ENCODE results near the gene MAP3K14. TPM values are rescaled to one million over a fixed set of nuclear protein-coding genes. Genes with fewer than 3 reads are reported as not detected.

The MAP3K14 gene
- total RNA-seq, 6 experiments from 2014 or later, result 5.6 to 8.8 (median 6.6) TPM

DNA sequence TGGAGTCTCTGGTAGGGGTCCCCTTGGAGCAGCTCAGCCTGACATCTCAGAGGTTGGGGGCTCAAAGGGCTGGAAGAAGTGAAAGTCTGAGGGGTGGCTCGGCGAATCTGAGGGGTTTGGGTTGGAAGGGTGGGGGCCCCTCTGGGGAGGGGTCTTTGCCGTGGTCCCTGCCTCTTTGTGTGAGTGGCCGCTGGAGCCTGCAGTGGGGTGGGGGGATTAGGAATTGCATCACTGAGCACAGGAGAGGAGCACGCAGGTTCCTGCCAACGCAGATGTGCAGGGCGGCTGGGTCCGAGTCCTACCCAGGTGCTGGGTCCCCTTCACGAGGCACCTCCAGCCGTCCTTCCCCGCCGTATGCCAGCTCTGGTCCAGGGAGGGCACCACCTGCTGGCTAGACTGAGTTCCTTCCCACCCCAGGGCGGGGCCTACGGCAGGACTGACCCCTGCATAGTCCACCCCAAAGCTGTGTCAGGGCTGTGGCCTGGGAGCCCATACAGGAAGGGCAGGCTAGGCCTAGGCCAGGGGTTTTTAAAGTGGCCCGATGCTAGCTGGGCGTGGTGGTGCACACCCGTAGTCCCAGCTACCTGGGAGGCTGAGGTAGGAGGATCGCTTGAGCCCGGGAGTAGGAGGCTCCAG is 85.2 kb downstream of the MAP3K14 start:
- peaks cover 35% of the 10 kb centered on the region for H3K4me1 Mint-ChIP-seq (ENCODE audit: low read depth)
- no peak overlapping the region for H3K27ac Mint-ChIP-seq
- DNase-seq, result no peak
- peak; percentile 61 for TF ChIP-seq CTCF (IDR thresholded peaks at IDR 0.05)
- H3K27me3 Mint-ChIP-seq (ENCODE audit: insufficient read depth), result peaks cover 6% of the 10 kb centered on the region
- no peaks in the 10 kb centered on the region for H3K36me3 Mint-ChIP-seq (ENCODE audit: low read depth)
- no peaks in the 10 kb centered on the region for H3K9me3 Mint-ChIP-seq
- no peak overlapping the region for H3K4me3 Mint-ChIP-seq

- peak; percentile 15 for DNase-seq
- peaks cover 41% of the 10 kb centered on the region for H3K4me1 Mint-ChIP-seq (ENCODE audit: low read depth)
- H3K9me3 Mint-ChIP-seq, result no peaks in the 10 kb centered on the region
- peaks cover 6% of the 10 kb centered on the region for H3K27me3 Mint-ChIP-seq (ENCODE audit: insufficient read depth)
- no peaks in the 10 kb centered on the region for H3K36me3 Mint-ChIP-seq (ENCODE audit: low read depth)
- TF ChIP-seq CTCF (IDR thresholded peaks at IDR 0.05), result no peak
- peak overlapping the region; percentile 29; the same call in 1 of the 2 replicates for H3K27ac Mint-ChIP-seq
- H3K4me3 Mint-ChIP-seq, result no peak overlapping the region
Measured at GRCh38 chr17:45230787-45231480, 85.9 kb downstream of the MAP3K14 start.

GRCh38 chr17:45230410-45230786 is 86.4 kb downstream of the MAP3K14 start:
- TF ChIP-seq CTCF (IDR thresholded peaks at IDR 0.05), result no peak
- no peak for DNase-seq
- Mint-ChIP-seq H3K4me1 (ENCODE audit: low read depth) (peaks cover 47% of the 10 kb centered on the region), H3K4me3 (no peak overlapping the region), H3K27ac (peak overlapping the region; percentile 29), H3K27me3 (ENCODE audit: insufficient read depth) (peaks cover 3% of the 10 kb centered on the region), H3K9me3 (no peaks in the 10 kb centered on the region), H3K36me3 (ENCODE audit: low read depth) (no peaks in the 10 kb centered on the region)

GRCh38 chr17:45229681-45230409 is 87.0 kb downstream of the MAP3K14 start:
- DNase-seq, result no peak
- peaks cover 51% of the 10 kb centered on the region for H3K4me1 Mint-ChIP-seq (ENCODE audit: low read depth)

More at GRCh38 chr17:45229681-45230409, 87.0 kb downstream of the MAP3K14 start:
- Mint-ChIP-seq H3K4me3 (no peak overlapping the region), H3K9me3 (no peaks in the 10 kb centered on the region), H3K36me3 (ENCODE audit: low read depth) (no peaks in the 10 kb centered on the region), H3K27ac (peak overlapping the region; percentile 86), H3K27me3 (ENCODE audit: insufficient read depth) (peaks cover 3% of the 10 kb centered on the region)
- no peak for TF ChIP-seq CTCF (IDR thresholded peaks at IDR 0.05)
